Hematopoietic multipotent progenitor cell treated with erythropoietin and hydrocortisone succinate and interleukin-3 and kit ligand, for 8 days (in vitro differentiated cells): ENCODE results near the gene TXNL4A.

Experiments
- DNase-seq: peaks from one replicate; pipeline ENCODE4 v3.0.0-alpha.2; 2015

TXNL4A gene

DNA sequence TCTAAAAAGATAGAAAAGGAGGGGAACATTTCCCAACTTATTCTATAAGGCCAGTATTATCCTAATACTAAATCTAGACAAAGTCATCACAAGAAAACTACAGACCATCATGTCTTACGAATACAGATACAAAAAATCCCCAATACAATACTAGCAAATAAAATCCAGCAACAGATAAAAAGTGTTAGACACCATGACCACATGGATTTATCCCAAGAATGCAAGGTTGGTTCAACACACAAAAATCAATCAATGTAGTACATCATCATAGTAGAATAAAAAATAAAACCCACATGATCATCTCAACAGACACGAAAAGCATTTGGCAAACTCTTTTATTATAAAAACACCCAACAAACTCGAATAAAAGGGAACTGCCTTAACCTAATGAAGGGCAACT, 55.5 kb downstream of the TXNL4A start:
- no peak for DNase-seq

DNA sequence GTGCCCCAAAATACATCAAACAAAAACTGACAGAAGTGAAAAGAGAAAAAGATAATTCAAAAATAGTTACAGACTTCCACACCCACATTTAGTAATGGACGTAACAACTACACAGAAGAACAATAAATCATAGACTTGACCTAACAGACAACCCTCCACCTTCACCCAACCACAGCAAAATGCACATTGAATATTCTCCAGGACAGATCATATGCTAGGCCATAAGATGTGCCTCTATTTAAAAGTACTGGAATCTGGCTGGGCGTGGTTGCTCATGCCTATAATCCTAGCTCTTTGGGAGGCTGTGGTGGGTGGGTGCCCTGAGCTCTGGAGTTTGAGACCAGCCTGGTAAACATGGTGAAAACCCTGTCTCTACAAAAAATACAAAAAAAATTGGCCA, 56.9 kb downstream of the TXNL4A start:
- DNase-seq, result no peak

DNA sequence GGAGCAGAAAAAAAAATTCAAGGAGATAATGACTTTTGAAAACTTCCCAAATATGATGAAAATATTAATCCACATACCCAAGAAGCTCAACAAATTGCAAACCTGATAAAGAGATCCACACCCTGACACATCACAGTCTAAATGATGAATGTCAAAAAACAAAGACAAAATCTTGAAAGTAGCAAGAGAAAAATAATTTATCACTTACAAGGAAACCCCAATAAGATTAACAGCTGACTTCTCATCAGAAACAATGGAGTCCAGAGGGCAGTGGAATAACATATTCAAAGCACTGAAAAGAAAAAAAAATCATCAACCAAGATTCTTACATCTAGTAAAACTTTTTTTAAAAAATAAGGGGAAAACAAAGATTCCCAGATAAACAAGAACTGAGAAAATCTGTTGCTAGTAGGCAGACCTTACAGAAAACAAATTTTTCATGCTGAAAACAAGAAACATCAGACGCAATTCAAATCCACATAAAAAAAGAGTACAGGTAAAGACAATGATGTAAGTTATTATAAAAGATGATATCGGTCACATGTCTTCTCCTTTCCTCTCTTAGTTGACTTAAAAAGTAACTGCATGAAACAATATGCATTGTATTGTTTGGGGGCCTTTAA, 58.2 kb downstream of the TXNL4A start:
- no peak for DNase-seq

DNA sequence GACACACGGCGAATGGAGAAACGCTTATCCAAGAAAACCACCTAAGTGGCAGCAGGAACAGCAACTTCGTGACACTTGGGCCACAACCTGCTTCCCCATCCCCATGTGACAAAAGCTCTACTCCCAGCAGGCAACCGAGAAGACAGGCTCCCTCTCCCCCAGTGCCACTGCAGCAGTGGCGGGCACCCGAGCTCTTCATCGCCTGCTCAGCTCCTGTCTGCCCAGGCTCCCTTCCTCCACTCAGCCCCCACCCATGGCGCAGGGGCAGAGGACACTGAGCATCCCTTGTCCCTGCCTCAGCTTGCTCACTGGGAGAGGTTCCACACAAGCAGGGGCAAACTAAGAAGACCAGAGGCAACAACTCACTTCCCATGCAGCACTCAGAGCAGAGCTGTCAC, 59.8 kb downstream of the TXNL4A start:
- DNase-seq, result no peak

DNA sequence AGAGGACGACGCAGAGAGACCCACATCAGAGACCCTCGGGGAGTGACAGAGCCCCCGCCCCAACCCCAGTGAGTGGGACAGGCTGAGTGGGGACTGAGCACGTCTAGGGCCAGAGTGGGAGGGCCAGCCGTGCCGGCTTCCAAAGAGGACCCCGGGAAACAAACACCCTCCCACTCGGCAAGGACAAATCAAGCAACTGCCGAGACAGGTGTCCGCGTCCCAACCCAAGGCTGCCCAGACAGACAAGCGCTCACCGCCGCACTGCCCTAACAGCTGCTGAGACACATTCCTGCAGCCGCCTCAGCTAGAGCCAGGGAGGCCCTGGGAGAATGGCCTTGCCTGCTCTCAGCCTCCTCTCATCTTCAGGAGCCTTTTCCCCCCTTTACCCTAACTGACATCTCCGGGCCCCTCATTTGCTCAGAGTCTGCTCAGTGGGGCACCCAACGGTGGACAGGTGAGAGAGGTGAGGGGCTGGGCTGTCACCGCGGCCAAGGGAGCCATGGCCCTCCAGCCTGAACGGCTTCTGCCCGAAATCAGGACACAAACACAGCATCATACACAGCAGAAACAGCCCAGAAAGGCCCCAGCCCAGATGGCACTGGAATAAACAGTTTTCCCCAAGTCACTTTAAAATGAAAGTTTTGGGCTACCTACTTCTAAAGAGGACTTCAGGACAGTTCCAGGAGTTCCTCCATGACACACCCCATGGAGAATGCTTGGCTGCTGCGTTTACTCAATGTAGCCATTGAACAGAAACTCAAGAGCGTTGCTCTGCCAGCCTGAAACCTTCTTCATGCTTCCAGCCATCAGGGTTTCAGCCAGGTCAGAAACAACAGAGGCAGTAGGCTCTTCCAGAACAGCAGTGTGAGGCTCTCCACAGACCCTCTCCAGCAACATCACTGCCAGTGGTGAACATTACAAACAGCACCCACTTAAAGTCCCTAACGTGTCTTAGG, 60.5 kb downstream of the TXNL4A start:
- DNase-seq, result no peak

DNA sequence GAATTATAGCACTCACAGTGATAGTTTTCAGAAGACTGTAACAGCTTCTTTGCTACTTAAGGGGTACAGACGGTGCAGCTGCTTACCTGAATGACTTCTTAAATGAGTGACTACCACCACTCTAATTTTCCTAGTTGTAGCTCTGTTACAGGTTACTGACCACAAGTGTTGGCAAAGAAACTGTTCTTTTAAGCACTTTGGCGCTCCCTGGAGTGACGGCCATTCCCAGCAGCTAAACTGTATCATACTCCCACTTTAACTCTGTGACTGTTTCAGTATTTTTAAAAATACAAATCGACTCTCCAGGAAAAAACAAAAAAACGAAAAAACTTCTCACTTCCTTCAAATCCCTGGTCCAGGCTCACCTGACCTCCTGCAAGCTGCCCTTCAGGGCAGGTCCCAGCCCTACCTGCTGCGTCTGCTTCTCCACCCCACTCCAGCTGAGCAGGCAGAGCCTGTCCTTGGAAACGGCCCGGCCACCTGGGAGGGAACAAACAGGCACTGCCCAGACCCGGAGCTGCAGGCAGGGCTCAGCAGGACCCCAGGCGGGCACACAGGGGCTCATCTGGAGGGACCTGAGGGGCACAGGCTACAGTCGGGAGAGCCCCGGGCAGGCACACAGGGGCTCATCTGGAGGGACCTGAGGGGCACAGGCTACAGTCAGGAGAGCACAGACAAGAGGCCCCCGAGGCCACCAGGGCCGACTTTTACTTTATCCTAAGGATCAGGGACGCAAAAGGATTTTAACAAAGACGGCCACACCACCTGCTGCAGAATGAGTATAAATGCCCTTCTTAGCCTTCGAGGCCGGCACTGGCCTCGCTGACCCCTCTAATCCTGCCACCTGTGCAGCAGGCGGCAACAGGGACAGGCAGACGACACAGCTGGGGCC, 61.4 kb downstream of the TXNL4A start:
- DNase-seq, result no peak

DNA sequence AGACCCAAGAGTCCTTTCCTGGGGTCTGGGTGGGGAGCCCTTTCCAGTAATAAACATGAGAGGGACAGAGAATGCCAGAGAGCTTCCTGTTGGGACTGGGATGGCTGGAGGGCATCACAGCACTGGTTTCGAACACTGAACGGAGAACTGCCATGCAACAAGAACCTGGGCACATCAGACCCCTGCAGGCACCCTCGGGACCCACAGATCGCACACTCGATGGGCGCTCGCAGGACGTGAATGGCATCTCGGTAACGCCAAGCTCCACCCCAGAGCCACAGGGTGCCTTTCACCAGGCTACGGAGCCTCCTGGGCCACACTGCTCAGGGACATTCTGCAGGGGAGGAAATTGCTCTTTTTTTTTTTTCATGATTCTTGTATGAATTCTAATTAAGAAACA, 62.1 kb downstream of the TXNL4A start:
- DNase-seq, result no peak

DNA sequence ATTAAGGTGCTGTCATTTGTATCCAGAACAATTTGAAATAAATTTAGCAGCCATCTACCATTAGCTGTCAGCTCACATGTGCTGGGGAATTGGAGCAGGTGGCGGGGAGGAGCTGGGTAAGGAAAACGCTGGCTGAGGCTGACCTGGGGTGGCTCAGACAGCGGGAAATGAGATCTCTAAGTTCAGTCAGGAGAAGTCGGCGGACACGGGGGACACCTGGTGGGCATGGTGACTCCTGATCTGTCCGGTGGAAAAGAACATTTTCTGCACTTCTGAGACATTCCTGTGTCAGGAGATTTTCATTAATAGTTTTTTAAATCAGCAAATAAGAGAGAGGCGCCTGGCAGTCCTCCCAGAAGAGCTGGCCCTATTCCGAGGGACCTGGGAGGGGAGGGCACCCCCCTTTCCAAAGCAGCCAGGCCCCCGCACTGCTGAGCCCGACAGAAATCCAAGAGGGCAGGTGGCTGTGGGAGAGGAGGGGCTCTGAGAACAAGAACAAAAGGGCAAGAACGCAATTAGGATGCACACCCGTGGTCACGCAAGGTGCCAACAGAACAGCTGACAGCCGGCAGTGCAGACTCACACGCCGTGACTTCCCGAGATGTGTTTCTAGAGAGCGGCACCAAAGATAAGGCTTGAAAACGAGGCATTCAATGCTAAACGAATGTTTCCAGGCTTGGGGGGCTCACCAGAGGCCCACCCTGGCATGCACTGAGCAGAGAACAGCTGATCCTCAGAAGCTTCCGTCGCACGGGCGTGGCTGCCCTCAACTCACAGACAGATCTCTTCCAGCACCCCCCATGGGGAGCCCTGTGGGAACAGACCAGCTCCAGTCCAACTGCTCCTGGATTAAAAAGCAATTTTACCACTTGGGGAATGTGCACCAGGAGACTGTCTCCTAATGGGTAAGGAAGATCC, 63.3 kb downstream of the TXNL4A start:
- no peak for DNase-seq

DNA sequence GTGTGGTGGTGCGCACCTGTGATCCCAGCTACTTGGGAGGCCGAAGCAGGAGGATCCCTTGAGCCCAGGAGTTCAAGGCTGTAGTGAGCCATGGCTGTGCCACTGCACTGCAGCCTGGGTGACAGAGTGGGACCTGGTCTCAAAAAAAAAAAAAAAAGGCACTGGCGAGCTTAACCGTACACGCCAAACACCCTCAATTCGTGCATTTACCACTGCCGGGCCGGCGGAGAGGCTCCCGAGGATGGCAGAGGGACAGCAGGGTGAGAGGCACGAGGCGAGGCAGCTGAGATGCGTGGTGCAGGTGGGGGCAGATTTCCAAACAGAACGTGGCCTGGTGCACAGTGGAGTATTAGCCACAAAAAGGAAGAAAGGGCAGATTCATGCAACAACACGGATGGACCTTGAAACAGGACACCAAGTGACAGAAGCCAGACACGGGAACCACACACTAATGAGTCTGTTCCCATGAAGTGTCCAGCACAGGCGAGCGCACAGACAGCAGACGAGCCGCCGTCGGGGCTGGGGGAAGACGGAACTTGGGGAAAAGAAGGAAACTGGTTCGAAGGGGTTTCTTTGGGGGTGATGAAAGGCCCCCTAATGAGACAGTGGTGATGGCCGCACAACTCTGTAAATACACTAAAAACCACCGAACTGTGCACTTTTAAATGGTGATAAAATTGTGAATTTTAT, 64.3 kb downstream of the TXNL4A start:
- no peak for DNase-seq

DNA sequence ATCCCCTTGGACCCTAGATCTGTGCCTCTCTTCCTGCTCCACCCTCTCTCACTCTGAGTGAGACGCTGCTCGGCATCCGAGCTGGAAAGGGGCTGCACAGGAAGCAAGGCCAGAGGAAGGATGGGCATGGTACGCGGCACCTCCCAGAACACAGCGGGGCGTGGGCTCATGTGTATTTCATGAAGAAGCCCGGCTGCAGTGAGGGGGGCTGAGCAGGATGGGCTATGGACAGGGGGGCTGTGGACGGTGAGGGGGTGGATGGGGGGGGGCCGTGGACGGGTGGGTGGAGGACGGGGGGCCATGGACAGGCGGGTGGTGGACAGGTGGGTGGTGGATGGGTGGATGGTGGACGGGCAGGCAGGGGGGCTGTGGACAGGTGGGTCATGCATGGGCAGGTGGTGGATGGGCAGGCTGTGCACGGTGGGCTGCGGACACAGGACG, 65.4 kb downstream of the TXNL4A start:
- no peak for DNase-seq

DNA sequence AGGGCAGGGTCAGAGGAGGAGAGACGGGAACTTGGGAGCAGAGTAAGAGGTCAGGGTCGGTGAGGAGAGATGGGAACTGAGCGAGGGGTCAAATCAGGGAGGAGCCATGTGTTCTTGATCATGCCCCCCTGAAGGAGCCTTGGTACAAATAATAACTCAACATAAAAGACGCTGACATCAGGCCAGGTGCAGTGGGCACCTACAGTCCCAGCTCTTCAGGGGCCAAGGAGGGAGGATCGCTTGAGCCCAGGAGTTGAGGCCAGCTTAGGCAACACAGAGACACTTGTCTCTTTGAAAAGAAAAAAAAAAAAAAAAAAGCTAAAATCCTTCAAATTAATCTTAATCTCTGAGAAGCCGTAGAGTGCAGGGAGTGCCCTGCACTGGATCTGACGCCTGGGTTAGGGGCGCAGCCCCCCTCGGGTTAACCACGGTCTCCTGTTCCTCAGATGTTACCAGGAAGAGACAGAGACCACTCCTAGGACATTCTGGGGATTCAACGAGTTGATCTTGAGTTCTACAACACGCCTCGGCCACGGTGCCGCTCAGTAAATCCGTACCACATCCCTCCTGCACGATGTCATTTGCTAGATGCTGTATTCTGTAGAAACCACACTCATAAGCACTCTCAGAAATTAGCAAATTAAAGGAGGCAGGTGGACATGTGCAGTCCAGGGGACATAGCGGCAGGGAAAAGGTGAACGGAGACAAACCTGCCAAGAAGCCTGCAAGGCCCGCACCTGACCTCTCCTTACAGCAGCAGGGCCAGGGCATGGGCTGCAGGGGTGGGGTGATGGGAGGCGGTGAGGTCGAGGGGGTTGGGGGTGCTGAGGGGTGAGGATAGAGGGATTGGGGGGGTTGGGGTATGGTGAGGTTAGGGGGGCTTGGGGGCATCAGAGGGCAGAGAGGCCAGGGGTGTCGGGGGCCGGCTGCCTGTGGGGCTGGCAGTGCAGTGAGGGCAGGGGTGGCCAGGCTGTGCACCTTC, 66.1 kb downstream of the TXNL4A start:
- no peak for DNase-seq
